Kidney tubule cell (primary cell): ENCODE data around the gene PTGER4.
A peak's percentile ranks its signal among the peaks of the same experiment; 100 is the strongest.

Experiments used
- DNase-seq: peaks from one replicate; pipeline ENCODE4 v3.0.0-alpha.2; 2018; ENCODE audit warnings: low spot score

PTGER4 gene

GRCh38 chr5:40669606-40670390 lies 9.9 kb upstream of the PTGER4 start:
- DNase-seq: no peak

GRCh38 chr5:40672425-40672824 lies 7.3 kb upstream of the PTGER4 start:
- DNase-seq: no peak

- DNase-seq: no peak
Measured at GRCh38 chr5:40674661-40675235, 5.0 kb upstream of the PTGER4 start.

- no peak for DNase-seq
Measured at GRCh38 chr5:40675396-40676133, 4.2 kb upstream of the PTGER4 start.

- peak; percentile 62 for DNase-seq
Measured at GRCh38 chr5:40676613-40677343, 2.9 kb upstream of the PTGER4 start.

- no peak for DNase-seq
Measured at GRCh38 chr5:40677456-40677855, 2.3 kb upstream of the PTGER4 start.

GRCh38 chr5:40678026-40678425 lies 1.7 kb upstream of the PTGER4 start:
- DNase-seq: peak; percentile 6

- no peak for DNase-seq
Measured at GRCh38 chr5:40678460-40679147, 1.1 kb upstream of the PTGER4 start.

GRCh38 chr5:40679148-40679912 lies 385 bp upstream of the PTGER4 start:
- peak; percentile 97 for DNase-seq

GRCh38 chr5:40680741-40681362 lies 1.1 kb downstream of the PTGER4 start:
- peak; percentile 11 for DNase-seq

- peak; percentile 28 for DNase-seq
Measured at GRCh38 chr5:40681363-40682153, 1.8 kb downstream of the PTGER4 start.

- DNase-seq: no peak
Measured at GRCh38 chr5:40682154-40683017, 2.7 kb downstream of the PTGER4 start.

GRCh38 chr5:40683305-40683704 lies 3.6 kb downstream of the PTGER4 start:
- no peak for DNase-seq

- DNase-seq: no peak
Measured at GRCh38 chr5:40685193-40685592, 5.5 kb downstream of the PTGER4 start.

- no peak for DNase-seq
Measured at GRCh38 chr5:40685976-40686486, 6.3 kb downstream of the PTGER4 start.

- no peak for DNase-seq
Measured at GRCh38 chr5:40687321-40687720, 7.6 kb downstream of the PTGER4 start.

- peak; percentile 83 for DNase-seq
Measured at GRCh38 chr5:40688127-40688761, 8.5 kb downstream of the PTGER4 start.

- DNase-seq: no peak
Measured at GRCh38 chr5:40688996-40689395, 9.3 kb downstream of the PTGER4 start.
